G401 (cell line): ENCODE results near the gene ALPK3. TPM values are rescaled to one million over a fixed set of nuclear protein-coding genes. Genes with fewer than 3 reads are reported as not detected.

Experiments used
- DNase-seq: peaks from one replicate; pipeline ENCODE4 v3.0.0-alpha.2; 2015; ENCODE audit warnings: low spot score
- in situ Hi-C: cut with HindIII; loops from 2 replicates; pipeline ENCODE4 v1.10.0; 2016; ENCODE audit warnings: low sequenced_read_pairs, mixed read lengths
- total RNA-seq: library from RNA; depleted of rRNA; stranded (reverse); fragments of >200 nt; shearing (Covaris generic); gene quantifications from 2 replicates; pipeline ENCODE4 v1.2.3, GENCODE V29; 2014

Gene ALPK3
- total RNA-seq, 1 experiment from 2014 or later = 0.20 TPM

- in situ Hi-C loops = no loop called here
- DNase-seq = no peak
Measured at GRCh38 chr15:84883466-84883865, 66.3 kb downstream of the ALPK3 start.

- in situ Hi-C loops = no loop called here
- no peak for DNase-seq
Measured at GRCh38 chr15:84883916-84884781, 67.0 kb downstream of the ALPK3 start, which contains the start of gene SLC28A1. Gene SLC28A1 (plus strand): TSS chr15:84884662. CDS start chr15:84887761, 3,099 bp downstream.

DNA sequence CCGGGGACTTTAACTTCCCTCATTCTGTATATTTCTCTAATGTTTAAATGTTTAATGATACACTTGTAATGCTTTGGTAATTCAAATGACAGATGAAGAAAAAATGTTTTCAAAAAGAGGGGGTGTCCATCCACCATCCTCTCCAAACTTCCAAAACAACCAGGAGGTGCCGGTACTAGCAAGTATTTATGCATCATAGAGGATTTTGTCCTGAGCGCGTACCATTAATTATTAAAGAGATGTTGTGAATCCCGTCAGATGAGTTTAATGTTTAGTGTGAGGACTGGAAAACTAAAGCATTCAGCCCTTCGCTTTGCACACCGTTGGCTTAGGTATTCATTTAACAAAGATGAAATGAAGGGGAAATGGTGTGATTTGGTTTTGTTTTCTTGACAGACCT lies 68.6 kb downstream of the ALPK3 start:
- DNase-seq = no peak
- in situ Hi-C loops = no loop called here

- no peak for DNase-seq
- in situ Hi-C loops = no loop called here
Measured at GRCh38 chr15:84886211-84886983, 69.2 kb downstream of the ALPK3 start.

DNA sequence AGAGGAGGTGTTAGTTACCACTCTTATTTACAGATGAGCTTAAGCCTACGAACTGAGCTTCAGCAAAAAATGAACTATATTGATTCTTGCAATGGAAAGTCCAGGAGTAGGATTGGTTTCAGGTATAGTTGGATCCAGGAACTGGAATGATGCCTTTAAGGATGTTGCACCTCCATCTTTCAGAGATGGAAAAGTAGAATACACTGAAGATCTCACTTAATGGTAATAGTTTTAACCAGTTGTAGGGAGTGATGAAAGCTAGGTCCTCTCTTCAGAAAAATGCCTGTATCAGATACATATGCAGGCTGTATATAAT lies 69.8 kb downstream of the ALPK3 start:
- in situ Hi-C loops = no loop called here
- no peak for DNase-seq

GRCh38 chr15:84887938-84888337 lies 70.8 kb downstream of the ALPK3 start:
- DNase-seq = no peak
- in situ Hi-C loops = no loop called here

- no peak for DNase-seq
- in situ Hi-C loops = no loop called here
Measured at GRCh38 chr15:84888639-84889038, 71.5 kb downstream of the ALPK3 start.

GRCh38 chr15:84889313-84889990 lies 72.3 kb downstream of the ALPK3 start:
- DNase-seq = no peak
- in situ Hi-C loops = no loop called here

GRCh38 chr15:84889991-84890669 lies 73.0 kb downstream of the ALPK3 start:
- in situ Hi-C loops = loop anchor here (10.0 kb wide), 1 partner anchor 55 kb away; no protein-coding TSS in a partner anchor
- no peak for DNase-seq

- DNase-seq = no peak
- in situ Hi-C loops = loop anchor here (10.0 kb wide), 1 partner anchor 56 kb away; no protein-coding TSS in a partner anchor
Measured at GRCh38 chr15:84890670-84891162, 73.6 kb downstream of the ALPK3 start.

DNA sequence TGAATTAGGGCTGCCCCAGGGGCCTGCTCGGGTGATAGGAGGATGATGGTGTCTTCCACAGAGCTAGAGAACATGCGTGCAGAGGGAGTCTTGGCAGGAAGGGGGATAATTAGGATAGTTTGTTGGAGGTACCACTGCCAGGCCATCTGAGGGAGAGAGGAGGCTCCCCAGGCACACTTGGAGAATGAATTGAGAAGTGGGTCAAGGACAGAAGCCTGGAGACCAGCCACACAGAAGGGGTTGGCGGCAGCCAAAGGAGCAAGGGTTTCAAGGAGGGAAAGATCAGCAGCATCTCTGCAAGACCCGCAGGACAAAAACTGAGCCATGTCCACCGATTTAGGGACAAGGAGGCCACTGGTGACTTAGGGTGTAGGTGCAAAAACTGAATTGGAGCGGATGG lies 74.2 kb downstream of the ALPK3 start:
- DNase-seq = no peak
- in situ Hi-C loops = loop anchor here (10.0 kb wide), 1 partner anchor 57 kb away; no protein-coding TSS in a partner anchor

GRCh38 chr15:84892786-84893307 lies 75.7 kb downstream of the ALPK3 start:
- DNase-seq = no peak
- in situ Hi-C loops = loop anchor here (10.0 kb wide), 1 partner anchor 58 kb away; no protein-coding TSS in a partner anchor

GRCh38 chr15:84893607-84894006 lies 76.5 kb downstream of the ALPK3 start:
- in situ Hi-C loops = loop anchor here (10.0 kb wide), 1 partner anchor 59 kb away; no protein-coding TSS in a partner anchor
- DNase-seq = no peak

DNA sequence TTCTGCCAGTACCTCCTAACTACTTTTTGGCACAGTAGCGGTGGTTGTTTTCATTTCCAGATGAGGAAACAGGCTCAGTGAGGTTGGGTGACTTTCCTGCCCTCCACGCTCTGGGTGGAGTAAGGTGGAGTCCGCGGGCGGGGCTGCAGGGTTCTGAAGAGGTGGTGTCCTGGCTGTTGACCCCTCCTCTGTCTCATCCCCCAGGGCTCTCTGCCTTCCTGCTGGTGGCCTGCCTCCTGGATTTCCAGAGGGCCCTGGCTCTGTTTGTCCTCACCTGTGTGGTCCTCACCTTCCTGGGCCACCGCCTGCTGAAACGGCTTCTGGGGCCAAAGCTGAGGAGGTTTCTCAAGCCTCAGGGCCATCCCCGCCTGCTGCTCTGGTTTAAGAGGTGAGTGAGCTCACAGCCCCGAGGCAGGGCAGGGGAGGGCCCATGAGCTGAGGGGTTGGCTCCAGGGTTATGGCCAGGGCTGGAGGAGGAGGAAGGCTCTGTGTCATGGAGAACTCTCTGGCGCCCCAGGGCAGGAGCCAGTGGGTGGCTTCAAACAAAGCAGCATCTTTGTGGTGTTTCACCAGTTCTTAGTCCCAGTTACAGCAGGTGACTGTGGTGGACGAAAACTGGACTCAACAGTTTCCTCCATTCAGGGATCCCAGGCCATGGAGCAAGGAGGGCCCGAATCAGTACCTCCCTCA lies 77.7 kb downstream of the ALPK3 start:
- in situ Hi-C loops = loop anchor here (10.0 kb wide), 1 partner anchor 60 kb away; no protein-coding TSS in a partner anchor
- no peak for DNase-seq

DNA sequence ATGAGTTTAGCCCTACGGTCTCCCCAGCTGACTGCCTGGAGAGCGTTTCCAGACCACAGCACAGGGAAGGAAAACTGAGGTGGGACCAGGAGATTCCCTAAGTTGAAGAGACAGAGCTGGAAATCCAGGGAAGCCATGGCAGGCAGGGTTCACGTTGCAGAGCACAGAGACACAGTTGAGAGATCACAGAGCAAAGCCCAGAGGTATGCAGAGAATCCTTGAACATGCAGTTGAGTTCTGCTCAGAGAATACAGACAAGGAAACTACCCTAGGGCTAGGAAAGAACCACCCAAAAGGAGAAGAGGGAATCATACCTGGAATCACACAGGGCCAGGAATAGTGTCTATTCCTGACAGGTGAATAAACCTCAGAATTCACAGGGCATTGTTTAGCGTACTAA lies 81.6 kb downstream of the ALPK3 start:
- no peak for DNase-seq
- in situ Hi-C loops = loop anchor here (10.0 kb wide), 1 partner anchor 64 kb away; no protein-coding TSS in a partner anchor

GRCh38 chr15:84899750-84900149 lies 82.6 kb downstream of the ALPK3 start:
- DNase-seq = no peak
- in situ Hi-C loops = loop anchor here (10.0 kb wide), 1 partner anchor 65 kb away; no protein-coding TSS in a partner anchor

- in situ Hi-C loops = no loop called here
- DNase-seq = no peak
Measured at GRCh38 chr15:84901540-84901939, 84.4 kb downstream of the ALPK3 start.

GRCh38 chr15:84903751-84904150 lies 86.6 kb downstream of the ALPK3 start:
- no peak for DNase-seq
- in situ Hi-C loops = no loop called here
